Lower leg skin (tissue), 3 donors: ENCODE results near the gene CDKAL1.

Experiments
- POLR2A ChIP-seq, 2 donors: fragments of 450-650 bp; IDR thresholded peaks; one replicate each; pipeline ENCODE4 v1.6.1; 2016 to 2017; ENCODE audit warnings: antibody characterized with exemption in 2 of 2, mild to moderate bottlenecking in 1 of 2, moderate library complexity in 1 of 2
- TF ChIP-seq, protein P1 (sequence below), 3 donors: fragments of 450-650 bp; IDR thresholded peaks; one replicate each; pipeline ENCODE4 v1.5.1; 2016; ENCODE audit warnings: antibody characterized with exemption in 3 of 3, mild to moderate bottlenecking in 3 of 3, moderate library complexity in 2 of 3

DNA sequence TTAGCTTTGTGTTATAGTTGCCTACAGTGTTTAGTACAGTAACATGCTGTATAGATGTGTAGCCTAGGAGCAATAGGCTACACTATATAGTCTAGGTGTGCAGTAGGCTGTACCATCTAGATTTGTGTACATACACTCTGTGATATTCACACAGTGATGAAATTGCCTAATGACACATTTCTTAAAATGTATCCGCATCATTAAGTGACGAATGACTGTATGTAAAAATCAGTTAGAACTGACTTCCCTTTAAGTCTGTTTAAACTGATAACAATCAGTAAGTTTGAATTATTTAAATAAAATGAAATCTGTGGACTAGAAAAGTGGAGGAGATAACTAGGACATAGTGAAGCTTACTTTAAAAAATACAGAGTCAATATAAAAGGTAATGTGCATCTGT is 176.1 kb downstream of the CDKAL1 start:
- TF ChIP-seq, protein P1, sequence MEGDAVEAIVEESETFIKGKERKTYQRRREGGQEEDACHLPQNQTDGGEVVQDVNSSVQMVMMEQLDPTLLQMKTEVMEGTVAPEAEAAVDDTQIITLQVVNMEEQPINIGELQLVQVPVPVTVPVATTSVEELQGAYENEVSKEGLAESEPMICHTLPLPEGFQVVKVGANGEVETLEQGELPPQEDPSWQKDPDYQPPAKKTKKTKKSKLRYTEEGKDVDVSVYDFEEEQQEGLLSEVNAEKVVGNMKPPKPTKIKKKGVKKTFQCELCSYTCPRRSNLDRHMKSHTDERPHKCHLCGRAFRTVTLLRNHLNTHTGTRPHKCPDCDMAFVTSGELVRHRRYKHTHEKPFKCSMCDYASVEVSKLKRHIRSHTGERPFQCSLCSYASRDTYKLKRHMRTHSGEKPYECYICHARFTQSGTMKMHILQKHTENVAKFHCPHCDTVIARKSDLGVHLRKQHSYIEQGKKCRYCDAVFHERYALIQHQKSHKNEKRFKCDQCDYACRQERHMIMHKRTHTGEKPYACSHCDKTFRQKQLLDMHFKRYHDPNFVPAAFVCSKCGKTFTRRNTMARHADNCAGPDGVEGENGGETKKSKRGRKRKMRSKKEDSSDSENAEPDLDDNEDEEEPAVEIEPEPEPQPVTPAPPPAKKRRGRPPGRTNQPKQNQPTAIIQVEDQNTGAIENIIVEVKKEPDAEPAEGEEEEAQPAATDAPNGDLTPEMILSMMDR (IDR thresholded peaks at IDR 0.05) = no peak
- TF ChIP-seq POLR2A (IDR thresholded peaks at IDR 0.05) = no peak
